Suprapubic skin (tissue), 4 donors: Measurements from ENCODE around the gene FGF19. TPM values are rescaled to one million over a fixed set of nuclear protein-coding genes. Genes with fewer than 3 reads are reported as not detected.
"Not testable (repeated sequence)": the region's sequence is repeated elsewhere in the genome, so short reads cannot be mapped to it uniquely, and the experiment has no call there.

Experiments
- DNase-seq, 2 donors: peaks; one replicate each; pipeline ENCODE4 v3.0.0-alpha.2; 2019; ENCODE audit warnings: low spot score in 2 of 2
- H3K27ac ChIP-seq: fragments of 200-600 bp; sonication (generic); one replicate; pipeline ENCODE4 v1.5.1; 2019
- H3K27me3 ChIP-seq: fragments of 200-600 bp; sonication (generic); one replicate; pipeline ENCODE4 v1.5.1; 2019
- H3K36me3 ChIP-seq: fragments of 200-600 bp; sonication (generic); one replicate; pipeline ENCODE4 v1.5.1; 2019
- H3K4me1 ChIP-seq: fragments of 200-600 bp; sonication (generic); one replicate; pipeline ENCODE4 v1.5.1; 2019
- H3K4me3 ChIP-seq: fragments of 200-600 bp; sonication (generic); one replicate; pipeline ENCODE4 v1.5.1; 2019; ENCODE audit warnings: mild to moderate bottlenecking
- H3K9me3 ChIP-seq: fragments of 200-600 bp; sonication (generic); one replicate; pipeline ENCODE4 v1.5.1; 2019
- EP300 ChIP-seq: sonication (generic); formaldehyde crosslinking; IDR thresholded peaks from one replicate; pipeline ENCODE4 v1.6.1; 2017; ENCODE audit warnings: antibody characterized with exemption
- POLR2A ChIP-seq, 2 donors: fragments of 450-650 bp; IDR thresholded peaks; one replicate each; pipeline ENCODE4 v1.6.1; 2017; ENCODE audit warnings: antibody characterized with exemption in 2 of 2, mild to moderate bottlenecking in 2 of 2, moderate library complexity in 2 of 2
- POLR2AphosphoS5 ChIP-seq, 3 donors: sonication (generic); formaldehyde crosslinking; IDR thresholded peaks; one replicate each; pipeline ENCODE4 v1.6.1; 2017; ENCODE audit warnings: antibody characterized with exemption in 3 of 3
- WGBS: methylation state at CpG from one replicate; pipeline ENCODE4 v1.1.5; 2018; 5-methylcytosine and 5-hydroxymethylcytosine counted together
- total RNA-seq, 4 donors: library from RNA; depleted of rRNA; stranded (reverse); fragments of >200 nt; gene quantifications; one replicate each; pipeline ENCODE4 v1.1.0, GENCODE V29; 2016
- TF ChIP-seq, protein P1 (sequence below), 2 donors: fragments of 200-600 bp in 1 of 2; fragments of 450-650 bp in 1 of 2; sonication (generic) in 1 of 2; IDR thresholded peaks; one replicate each; pipeline ENCODE4 v1.5.1; 2016 to 2019; ENCODE audit warnings: antibody characterized with exemption in 2 of 2, mild to moderate bottlenecking in 1 of 2, moderate library complexity in 1 of 2

The FGF19 gene
- total RNA-seq, 4 donors from 2014 or later, result not detected

DNA sequence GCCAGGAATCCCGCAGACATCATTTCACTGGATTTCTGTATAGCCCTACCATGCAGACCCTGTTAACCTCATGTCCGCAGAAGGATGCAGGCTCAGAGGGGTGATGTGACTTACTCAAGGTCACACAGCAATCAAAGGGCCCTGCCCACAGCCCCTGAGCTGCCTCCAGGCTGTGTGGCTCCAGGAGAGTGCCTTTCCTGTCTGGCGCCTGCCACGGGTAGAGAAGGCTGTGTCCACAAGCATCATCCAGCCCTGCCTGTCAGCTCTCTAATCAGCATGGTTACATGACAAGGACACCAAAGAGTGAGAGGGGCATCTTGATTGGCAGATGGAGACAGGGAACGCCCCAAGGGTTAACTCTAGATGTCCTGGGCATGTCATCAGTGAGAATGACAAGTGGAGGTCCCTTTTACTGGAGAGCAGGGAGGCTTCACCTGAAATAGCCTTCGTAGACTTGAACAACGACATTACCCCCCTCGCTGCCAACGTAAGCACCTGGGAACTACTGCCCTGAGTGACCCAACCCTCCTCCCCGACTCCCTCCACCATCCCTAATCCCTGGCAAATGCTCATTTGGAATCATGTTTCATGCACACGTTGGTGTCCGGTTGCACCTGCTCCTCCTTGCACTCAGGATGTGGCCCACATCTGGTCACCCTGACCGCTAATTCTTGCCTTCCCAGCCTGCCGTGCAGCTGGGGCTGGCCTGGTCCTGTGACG lies 6.9 kb downstream of the FGF19 start:
- no peaks in the 10 kb centered on the region for H3K9me3 ChIP-seq
- no peaks in the 10 kb centered on the region for H3K4me1 ChIP-seq
- 76% methylated on average over 13 of the region's 15 CpGs for WGBS
- TF ChIP-seq EP300 (no peak), POLR2A (IDR thresholded peaks at IDR 0.05) (no peak), POLR2AphosphoS5 (IDR thresholded peaks at IDR 0.05) (no peak)
- TF ChIP-seq, protein P1, sequence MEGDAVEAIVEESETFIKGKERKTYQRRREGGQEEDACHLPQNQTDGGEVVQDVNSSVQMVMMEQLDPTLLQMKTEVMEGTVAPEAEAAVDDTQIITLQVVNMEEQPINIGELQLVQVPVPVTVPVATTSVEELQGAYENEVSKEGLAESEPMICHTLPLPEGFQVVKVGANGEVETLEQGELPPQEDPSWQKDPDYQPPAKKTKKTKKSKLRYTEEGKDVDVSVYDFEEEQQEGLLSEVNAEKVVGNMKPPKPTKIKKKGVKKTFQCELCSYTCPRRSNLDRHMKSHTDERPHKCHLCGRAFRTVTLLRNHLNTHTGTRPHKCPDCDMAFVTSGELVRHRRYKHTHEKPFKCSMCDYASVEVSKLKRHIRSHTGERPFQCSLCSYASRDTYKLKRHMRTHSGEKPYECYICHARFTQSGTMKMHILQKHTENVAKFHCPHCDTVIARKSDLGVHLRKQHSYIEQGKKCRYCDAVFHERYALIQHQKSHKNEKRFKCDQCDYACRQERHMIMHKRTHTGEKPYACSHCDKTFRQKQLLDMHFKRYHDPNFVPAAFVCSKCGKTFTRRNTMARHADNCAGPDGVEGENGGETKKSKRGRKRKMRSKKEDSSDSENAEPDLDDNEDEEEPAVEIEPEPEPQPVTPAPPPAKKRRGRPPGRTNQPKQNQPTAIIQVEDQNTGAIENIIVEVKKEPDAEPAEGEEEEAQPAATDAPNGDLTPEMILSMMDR (IDR thresholded peaks at IDR 0.05), result no peak
- no peaks in the 10 kb centered on the region for H3K36me3 ChIP-seq
- no peak overlapping the region for H3K4me3 ChIP-seq
- H3K27ac ChIP-seq, result no peak overlapping the region
- DNase-seq, result no peak
- peaks cover 62% of the 10 kb centered on the region for H3K27me3 ChIP-seq

DNA sequence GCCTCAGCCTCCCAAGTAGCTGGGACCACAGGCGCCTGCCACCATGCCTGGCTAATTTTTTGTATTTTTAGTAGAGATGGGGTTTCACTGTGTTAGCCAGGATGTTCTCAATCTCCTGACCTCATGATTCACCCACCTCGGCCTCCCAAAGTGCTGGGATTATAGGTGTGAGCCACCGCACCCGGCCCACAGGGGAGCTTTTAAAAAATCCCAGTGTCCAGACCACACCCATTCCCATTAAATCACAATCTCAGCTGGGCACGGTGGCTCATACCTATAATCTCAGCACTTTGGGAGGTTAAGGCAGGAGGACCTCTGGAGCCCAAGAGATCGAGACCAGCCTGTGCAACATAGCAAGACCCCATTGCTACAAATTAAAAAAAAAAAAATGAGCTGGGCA lies 7.8 kb downstream of the FGF19 start:
- WGBS, result 80% methylated on average over 6 of the region's 6 CpGs
- H3K27me3 ChIP-seq, result peaks cover 55% of the 10 kb centered on the region
- H3K9me3 ChIP-seq, H3K4me1 ChIP-seq, DNase-seq, H3K27ac ChIP-seq, H3K36me3 ChIP-seq, H3K4me3 ChIP-seq: not testable (repeated sequence)

DNA sequence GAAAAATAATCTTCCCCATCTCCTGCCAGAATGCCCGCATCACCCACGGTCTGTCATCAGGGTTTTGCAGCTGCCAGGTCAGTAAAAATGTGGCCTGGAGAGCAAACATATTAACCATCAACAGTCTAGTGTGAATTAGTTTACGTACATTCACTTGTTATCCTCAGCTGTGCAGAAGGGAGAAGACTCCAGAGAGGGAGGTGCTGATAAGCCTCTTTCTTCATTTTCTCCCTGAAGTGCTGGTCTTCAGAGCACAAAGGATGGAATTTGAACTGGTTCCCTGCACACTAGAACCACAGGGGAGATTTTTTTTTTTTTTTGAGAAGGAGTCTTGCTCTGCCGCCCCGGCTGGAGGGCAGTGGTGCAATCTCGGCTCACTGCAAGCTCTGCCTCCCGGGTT lies 8.2 kb downstream of the FGF19 start:
- Histone ChIP-seq H3K9me3 (no peaks in the 10 kb centered on the region), H3K27me3 (peaks cover 51% of the 10 kb centered on the region), H3K4me3 (no peak overlapping the region), H3K27ac (no peak overlapping the region), H3K36me3 (no peaks in the 10 kb centered on the region), H3K4me1 (no peaks in the 10 kb centered on the region)
- 78% methylated on average over 7 of the region's 7 CpGs for WGBS
- no peak for DNase-seq
- TF ChIP-seq POLR2AphosphoS5 (IDR thresholded peaks at IDR 0.05), result no peak
- no peak for TF ChIP-seq POLR2A (IDR thresholded peaks at IDR 0.05)
- TF ChIP-seq, protein P1 (IDR thresholded peaks at IDR 0.05), result no peak
- no peak for TF ChIP-seq EP300

GRCh38 chr11:69694781-69695180 lies 9.0 kb downstream of the FGF19 start:
- Histone ChIP-seq H3K36me3 (no peaks in the 10 kb centered on the region), H3K4me1 (no peaks in the 10 kb centered on the region), H3K9me3 (no peaks in the 10 kb centered on the region), H3K4me3 (no peak overlapping the region), H3K27me3 (peaks cover 48% of the 10 kb centered on the region), H3K27ac (no peak overlapping the region)
- WGBS, result 78% methylated on average over 7 of the region's 10 CpGs
- DNase-seq, result no peak
- TF ChIP-seq POLR2AphosphoS5 (IDR thresholded peaks at IDR 0.05), result no peak
- TF ChIP-seq, protein P1 (IDR thresholded peaks at IDR 0.05), result no peak
- no peak for TF ChIP-seq POLR2A (IDR thresholded peaks at IDR 0.05)
- no peak for TF ChIP-seq EP300

GRCh38 chr11:69692422-69692821 lies 11.4 kb downstream of the FGF19 start:
- Histone ChIP-seq H3K36me3 (no peaks in the 10 kb centered on the region), H3K4me3 (no peak overlapping the region), H3K27ac (no peak overlapping the region), H3K9me3 (no peaks in the 10 kb centered on the region), H3K4me1 (no peaks in the 10 kb centered on the region), H3K27me3 (peaks cover 37% of the 10 kb centered on the region)
- TF ChIP-seq POLR2AphosphoS5 (IDR thresholded peaks at IDR 0.05) (no peak), POLR2A (IDR thresholded peaks at IDR 0.05) (no peak), EP300 (no peak)
- TF ChIP-seq, protein P1 (IDR thresholded peaks at IDR 0.05), result no peak
- no peak for DNase-seq

DNA sequence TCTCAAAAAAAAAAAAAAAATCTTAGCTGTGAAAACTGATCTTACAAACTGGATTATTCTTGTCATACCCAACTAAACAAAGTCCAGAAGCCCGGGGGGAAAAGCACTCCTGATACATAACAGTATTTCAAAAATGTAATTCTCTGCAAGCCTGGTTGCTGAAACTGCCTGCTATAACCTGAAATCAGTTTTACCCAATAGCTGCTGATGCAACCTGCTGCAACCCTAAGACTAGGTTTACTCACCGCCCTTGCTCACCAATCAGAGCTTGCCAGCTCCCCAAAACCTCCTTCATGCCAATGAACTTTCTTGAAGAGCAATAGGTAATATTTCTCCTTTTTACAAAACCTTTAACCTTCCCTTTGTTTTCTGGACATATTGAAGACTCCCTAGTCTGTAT lies 12.4 kb downstream of the FGF19 start:
- Histone ChIP-seq H3K27ac (no peak overlapping the region), H3K9me3 (no peaks in the 10 kb centered on the region), H3K27me3 (peaks cover 34% of the 10 kb centered on the region), H3K4me3 (no peak overlapping the region), H3K4me1 (no peaks in the 10 kb centered on the region), H3K36me3 (no peaks in the 10 kb centered on the region)
- no peak for TF ChIP-seq POLR2A (IDR thresholded peaks at IDR 0.05)
- TF ChIP-seq, protein P1 (IDR thresholded peaks at IDR 0.05), result no peak
- no peak for TF ChIP-seq EP300
- TF ChIP-seq POLR2AphosphoS5 (IDR thresholded peaks at IDR 0.05), result no peak
- 73% methylated on average over 2 of the region's 2 CpGs for WGBS
- DNase-seq, result no peak
